GM19395 (cell line): ENCODE measurements around the gene ADGRG6.

Source experiments
- ATAC-seq: cut with Tn5 transposase; IDR thresholded peaks from one replicate; pipeline ENCODE4 v1.9.1; 2021; ENCODE audit warnings: mild to moderate bottlenecking, moderate library complexity; ENCODE audit not compliant: unreplicated experiment

ADGRG6 gene

DNA sequence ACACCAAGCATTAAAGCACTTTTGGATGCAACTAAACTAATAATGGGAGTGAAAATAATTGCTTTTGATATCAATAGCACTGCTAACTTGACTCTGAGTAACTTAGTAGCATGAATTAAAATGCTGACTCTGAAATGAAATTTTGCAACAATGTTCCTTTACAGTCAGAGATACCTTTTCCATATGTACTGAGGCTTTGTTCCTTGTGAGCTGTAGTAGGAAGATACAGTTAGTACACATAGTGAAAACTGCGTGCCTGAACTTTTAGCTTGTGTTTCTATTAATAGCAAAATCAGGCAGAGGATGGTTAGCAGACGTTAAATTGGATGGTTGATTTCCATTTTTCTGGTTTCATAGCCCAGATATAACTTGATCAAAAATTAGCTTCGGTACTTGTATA is 18.6 kb downstream of the ADGRG6 start:
- no peak for ATAC-seq

DNA sequence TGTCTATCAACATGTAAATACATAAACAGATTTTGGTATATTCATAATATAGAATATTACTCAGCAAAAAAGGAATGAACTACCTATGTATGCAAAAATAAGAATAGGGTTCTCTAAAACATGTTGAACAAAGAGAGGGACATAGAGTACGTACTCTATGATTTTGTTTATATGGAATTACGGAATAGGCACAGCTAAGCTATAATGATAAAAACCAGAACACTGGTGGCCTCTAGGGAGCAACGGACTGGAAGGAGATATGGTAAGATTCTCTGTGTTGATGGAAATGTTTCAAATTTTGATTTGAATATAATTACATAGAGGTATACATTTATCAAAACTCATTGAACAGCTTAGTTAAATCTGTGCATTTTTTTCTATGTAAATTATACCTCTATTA is 19.6 kb downstream of the ADGRG6 start:
- ATAC-seq, result no peak

DNA sequence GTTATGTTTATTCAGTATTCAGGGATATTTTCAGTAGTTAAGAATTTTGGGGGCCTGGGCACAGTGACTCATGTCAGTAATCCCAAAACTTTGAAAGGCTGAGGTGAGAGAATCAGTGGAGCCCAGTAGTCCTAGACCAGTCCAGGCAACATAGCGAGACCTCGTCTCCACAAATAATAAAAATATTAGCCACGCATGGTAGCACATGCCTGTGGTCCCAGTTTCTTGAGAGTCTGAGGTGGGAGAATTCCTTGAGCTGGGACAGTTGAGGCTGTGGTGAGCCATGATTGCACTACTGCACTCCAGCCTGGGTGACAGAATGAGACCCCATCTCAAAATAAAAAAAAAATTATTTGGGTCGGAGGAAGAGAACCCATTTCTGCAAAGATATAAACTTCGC is 20.3 kb downstream of the ADGRG6 start:
- ATAC-seq, result no peak

DNA sequence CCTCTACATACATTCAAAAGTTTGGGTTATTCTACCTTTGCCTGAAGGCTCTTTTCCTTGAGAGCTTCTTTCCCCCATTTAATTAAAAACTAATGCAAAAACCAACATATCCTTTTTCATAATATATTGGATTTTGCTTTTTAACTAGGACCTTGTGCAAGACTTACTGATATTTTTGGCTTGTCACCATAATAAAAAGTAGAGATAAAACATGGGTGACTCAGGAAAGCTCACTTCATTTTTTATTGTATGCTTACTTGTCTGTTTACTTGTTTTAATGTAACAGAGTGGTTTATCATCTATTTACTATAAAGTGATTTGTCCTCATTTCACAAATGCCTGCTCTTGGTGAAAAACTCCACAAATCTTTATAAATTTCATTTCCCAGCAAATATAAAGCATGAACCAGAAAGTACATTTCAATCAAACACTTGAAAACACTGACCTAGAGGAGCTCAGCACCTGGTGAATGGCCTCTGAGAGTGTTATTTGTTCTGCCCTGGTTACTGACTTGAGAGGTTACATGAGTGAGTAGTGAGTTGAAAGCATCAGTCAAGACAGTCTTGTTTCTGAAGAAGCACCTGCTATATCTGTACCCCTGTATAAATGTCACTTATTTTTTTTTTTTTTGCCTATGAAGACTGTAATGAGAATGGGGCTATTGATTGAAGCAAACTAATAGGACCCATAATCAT is 20.8 kb downstream of the ADGRG6 start:
- ATAC-seq, result no peak

DNA sequence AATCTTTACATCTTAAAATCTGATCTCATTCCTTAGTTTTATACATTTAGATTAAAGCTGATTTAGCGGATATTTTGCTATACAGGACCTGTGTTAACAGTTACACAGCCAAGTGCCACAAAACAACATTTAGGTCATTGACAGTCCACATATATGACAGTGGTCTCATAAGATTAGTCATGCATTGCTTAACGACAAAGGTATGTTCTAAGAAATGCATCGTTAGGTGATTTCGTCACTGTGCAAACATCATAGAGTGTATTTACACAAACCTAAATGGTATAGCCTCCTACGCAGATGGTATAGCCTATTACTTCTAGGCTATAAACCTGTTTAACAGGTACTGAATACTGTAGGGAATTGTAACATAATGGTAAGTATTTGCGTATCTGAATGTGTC is 21.6 kb downstream of the ADGRG6 start:
- ATAC-seq, result no peak

DNA sequence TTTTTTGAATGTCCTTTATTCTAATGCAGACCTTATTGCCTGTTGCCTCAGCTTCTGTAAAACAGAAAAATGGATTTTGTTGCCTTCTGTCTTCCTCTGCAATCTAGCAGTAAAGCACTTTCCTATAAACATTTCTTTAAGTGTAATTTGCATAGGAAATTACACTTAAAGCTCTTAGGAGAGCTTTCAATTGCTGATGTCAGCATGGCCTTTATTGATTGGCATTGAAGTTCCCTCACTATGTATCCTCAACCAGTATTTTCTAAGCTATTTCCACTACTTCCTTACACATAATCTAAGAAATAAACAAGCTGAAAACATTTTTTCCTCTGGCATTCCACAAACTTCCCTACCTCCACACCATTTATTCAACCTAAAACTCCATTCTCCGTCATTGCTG is 22.3 kb downstream of the ADGRG6 start:
- no peak for ATAC-seq

DNA sequence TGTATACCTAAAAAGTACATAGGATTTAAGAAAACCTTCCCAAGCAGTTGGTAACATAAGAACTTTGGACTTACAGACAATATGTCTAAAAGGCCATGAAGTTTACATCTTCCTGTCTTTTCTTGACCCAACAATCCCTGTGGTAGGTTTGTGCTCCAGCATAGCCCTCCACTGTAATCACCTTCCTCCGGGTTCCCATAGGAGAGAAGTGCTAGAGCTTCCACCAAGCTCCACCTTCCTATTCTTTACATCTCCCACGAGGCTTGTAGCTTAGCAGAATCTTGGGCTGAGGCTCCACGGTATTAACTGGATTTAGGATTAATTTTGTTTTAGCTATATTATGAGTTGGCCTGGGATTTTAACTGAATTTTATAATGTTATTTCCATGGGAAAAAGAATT is 23.3 kb downstream of the ADGRG6 start:
- no peak for ATAC-seq

DNA sequence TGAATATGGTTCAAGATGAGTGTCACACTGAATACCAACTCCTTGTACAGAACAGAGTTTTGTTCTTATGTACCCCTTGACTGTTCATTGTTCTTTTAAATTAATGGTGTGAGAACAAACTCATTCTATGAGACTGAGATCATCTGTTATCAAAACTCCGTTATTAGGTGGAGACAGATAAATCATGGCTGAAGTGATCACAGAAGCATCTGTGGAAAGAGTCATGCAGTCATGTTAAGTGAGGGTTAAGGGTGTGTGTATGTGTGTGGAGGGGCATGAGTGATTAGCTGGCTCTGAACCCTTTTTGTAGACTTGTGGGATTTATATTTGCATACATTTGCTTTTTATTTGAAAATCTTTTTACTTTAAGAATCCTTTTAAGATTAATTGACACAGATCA is 24.7 kb downstream of the ADGRG6 start:
- no peak for ATAC-seq

DNA sequence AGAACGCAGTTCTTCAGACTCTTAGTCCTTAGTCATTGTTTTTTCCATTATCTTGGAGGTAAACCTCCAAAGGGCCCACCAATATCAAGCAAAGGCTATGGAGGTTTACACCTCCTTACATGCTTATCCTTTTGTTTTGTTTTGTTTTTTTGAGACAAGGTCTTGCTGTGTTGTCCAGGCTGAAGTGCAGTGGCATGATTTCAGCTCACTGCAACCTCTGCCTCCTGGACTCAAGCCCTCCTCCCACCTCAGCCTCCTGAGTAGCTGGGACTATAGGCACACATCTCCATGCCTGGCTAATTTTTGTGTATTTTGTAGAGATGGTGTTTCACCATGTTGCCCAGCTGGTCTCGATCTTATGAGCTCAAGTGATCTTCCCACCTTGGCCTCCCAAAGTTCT is 26.3 kb downstream of the ADGRG6 start:
- ATAC-seq, result no peak

DNA sequence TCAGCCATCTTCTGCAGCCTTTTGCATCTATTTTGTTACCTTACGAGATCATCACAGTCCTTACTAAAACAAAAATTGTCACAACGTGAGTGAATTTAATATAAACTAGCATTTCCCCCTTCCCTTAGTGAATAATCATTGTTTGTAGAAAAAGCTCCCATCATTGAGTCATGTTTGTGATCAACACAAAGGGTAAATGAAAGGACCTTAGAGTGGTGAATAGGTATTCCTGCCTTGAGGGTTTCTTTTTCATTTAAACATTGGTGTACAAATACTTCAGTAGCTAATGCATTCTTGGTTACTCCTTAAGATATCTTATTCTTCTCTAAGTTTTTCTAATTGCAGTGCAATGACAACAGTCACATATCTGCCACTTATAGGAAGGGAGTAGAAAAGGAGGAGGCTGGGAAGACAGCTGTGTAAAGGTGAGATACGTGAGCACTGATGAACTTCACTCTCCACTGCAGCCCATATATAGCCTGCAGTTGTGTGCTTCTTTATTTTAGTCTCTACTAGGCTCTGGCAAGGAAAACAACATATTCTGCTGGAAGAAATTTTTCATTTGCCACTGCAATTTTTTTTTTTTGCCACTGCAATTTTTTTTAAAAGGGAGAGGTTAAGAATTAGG is 27.8 kb downstream of the ADGRG6 start:
- no peak for ATAC-seq

DNA sequence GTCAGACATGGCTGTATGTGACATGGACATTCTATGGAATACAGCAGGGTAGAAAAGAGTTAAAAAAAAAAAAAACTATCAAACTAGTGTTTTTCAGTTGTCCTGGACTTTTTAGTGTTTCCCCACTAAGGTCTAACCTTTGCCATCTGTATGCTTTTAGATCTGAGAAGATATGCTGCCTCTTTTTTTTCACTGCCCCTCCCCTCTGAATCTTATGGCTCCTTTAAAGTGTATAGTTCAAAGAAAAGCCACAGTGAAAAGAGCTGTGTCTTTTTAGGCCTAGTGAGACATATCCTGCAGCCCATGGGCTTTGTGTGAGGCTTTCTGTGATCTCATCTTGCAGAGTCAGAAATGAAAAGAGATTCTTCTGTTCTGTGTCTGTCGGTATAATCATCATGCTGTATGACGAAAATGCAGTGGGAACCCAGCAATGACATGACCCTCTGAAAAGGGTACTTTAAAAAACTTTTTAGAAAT is 29.3 kb downstream of the ADGRG6 start:
- ATAC-seq, result no peak

DNA sequence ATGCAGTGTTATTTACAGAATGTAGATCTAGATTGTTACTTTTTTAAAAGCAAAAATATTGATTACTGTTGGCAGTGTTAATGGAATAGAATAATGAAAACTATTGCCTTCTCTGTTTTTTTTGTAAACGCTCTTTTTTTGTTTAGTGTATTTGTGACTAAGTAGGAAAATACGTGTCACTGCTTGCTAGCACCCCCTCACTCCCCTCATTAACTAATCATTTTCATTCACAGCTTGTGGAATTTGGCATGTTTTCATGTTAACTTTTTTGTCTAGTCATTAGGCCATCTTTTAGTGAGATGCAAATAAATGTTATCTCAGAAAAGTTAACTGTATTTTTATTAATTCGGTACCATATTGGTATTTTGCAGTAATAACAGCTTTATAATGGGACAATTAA is 29.8 kb downstream of the ADGRG6 start:
- no peak for ATAC-seq

DNA sequence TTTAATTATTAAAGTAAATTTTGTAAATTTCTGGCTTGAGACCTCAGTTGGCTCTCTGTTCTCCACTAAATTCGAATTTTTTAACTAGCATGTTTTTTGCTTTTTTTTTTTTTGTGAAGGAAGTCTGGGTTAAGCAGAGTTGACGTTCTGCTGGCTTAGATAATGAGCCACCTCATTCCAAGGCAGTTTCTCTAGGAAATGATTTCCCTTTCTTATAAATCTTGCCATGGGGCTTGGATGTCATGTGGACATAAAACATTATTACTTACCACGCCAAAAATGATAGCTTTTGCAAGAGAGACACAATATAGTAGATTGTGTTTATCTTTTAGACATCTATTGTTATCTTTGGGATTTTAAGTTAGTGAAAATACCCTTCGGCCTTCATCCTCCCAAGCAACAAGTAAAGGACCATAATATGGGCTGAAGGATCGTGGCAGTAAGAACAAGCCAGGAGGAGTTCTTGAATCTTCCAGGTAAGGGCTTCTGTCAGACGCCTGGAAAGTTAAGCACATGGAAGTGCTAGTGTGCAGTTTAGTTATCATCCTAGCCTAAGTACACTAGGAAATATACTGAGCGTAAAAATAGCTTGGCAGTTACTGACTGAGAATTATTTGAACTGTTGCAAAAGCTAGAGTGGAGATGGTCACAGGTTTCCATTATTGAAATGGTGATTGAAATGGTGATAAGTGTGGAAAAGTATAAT is 30.7 kb downstream of the ADGRG6 start:
- ATAC-seq, result no peak

DNA sequence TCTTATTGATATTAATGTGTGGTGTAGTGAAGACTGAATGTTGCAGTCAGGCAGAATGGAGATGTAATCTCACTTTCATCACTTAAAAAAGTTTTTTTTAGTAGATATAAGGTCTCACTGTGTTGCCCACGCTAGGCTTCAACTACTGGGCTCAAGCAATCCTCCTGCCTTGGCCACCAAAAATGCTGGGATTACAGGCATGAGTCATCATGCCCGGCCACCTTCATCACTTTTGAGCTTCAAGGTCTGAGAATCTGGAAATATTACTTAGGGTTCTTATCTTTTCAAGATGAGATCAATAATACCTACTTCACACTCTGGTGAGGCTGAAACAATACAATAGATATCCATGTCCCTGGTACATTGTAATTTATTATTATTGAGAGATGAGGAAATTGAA is 31.6 kb downstream of the ADGRG6 start:
- ATAC-seq, result no peak

DNA sequence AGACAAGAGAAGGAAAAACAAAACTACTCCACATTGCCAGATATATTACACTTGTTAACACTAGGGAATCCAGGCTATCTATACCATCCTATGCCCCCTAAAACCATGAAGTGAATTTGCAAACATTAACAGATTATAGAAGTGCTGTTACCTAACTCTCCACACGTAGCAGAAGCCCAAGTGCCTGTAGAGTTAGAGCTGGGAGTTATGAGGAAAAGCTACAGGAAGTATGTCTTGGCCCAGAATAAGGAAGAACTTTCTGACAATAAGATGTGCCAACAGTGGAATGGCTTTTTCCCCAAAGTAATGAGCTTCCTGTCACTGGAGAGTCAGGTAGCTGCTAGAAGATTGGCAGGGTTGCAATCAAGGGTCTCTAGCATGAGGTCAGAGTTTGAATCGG is 32.5 kb downstream of the ADGRG6 start:
- no peak for ATAC-seq

DNA sequence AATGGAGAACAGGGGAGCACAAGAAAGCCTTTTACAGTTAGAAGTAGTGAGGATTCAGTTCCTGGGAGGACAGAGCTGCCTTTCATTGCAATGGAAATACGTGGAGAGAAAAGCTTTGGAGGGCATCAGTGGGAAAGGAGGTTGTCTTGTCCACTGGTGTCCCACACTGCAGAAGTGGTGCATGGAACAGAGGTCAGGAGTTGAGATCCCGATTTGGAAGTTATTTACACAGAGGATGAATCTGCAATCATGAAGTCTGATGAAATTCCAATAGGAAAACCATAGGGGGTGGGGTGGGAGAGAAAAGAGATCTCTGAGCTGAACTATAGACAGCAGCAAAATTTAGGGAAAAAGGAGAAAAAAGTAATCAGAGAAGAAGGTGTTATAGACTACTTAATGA is 33.6 kb downstream of the ADGRG6 start:
- ATAC-seq, result no peak

DNA sequence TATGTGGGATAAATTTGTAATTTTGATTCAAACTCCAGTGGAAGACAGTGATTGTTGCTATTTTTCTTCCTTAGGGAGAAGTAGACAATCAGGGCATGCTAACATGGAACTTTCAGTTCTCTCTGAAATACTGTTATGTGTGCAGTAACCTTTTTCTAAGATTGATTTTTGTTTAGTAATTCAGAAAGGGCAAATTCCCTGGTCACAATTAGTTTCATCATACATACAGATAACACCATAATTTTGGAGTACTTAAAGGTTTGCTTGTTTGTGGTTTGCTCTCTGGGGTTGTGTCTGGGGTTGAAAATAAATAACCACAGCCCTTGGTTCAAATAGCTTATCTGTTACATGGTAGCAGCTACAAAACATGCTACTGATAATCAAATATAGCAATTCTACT is 34.4 kb downstream of the ADGRG6 start:
- ATAC-seq, result no peak

DNA sequence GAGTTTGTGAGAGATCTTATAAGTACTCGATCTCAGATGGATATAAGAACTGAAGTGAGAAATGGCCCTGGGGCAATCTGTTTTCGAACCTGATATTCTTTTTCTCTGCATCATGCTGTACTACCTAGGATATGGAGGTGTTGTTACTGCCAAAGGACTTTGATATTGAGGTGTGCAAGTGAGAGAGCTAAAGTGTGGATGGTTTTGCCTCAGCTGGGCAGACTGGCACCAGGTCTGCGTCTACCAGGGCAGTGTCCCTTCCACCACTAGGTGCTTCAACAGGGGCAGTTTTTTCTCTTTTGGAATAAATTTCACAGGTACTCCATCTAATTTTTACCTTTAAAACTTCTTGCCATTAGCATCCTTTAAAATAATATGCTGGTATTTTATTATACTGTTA is 35.0 kb downstream of the ADGRG6 start:
- ATAC-seq, result no peak

DNA sequence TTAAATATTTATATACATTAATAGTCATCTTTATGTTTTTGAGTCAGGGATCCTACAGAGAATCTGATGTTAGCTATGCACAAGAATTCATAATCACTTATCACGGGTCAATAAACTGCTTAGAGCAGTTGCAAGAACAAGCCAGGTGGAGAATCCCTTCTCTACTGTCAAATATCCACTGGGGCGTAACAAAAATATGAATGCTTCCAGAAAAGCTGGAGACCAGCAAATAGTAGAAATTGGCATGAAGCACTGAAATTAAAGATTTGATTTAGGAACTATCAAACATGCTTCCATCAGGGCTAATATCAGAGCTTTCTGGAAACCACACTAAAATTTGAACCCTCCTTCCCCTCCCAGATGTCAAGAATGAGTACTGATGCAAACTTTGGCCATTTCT is 37.3 kb downstream of the ADGRG6 start:
- no peak for ATAC-seq

DNA sequence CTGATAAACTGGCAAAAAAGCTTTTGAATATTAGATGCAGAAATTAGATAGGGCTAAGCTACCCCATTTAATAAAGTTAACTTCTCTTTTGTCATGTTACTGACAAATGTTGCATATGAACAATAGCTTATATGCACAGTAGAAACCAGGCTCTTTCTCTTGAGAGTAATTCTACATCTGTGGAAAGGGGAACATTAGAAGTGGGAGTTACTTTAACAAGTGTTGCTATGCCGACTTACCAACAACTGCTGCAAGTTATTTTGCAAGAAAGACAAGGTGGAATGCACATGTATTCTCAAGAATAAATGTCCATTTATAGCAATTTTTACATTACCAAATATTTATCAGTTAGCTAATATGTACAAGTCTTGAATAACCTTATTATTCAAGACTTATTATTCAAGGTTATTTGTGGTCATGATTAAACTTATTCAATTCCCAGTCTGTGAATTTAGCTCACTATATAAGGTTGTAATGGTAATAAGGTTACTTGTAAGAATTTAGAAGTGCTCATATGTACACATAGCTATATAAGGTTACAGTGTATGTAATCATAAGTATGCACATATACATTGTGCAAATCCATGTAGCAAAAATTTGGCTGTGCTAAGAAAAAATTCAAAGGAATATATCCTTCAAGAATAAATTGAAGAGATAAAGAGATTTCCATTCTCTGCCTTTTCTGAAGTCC is 38.3 kb downstream of the ADGRG6 start:
- ATAC-seq, result no peak

DNA sequence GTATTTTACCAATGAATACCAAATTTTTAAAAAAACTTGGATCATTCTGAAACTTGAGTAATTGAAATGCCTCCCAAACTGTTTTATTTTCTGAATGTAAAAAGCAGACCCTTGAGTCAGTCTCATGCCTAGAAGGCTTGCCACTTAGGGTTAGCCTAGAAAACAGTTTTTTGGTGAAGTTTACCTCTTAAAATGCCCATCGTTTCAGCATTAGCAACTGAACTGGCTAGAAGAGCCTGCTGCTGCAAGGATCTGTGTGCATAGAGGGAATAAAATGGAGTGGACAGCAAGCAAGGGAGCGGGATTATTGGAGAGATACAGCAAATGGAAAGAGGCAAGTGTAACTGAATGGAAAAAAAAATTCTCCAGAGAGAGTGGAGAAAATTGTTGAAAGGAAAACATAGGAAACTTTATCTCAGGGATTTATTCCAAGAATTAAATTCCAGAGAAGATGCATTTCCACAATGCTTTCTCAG is 40.1 kb downstream of the ADGRG6 start:
- no peak for ATAC-seq

DNA sequence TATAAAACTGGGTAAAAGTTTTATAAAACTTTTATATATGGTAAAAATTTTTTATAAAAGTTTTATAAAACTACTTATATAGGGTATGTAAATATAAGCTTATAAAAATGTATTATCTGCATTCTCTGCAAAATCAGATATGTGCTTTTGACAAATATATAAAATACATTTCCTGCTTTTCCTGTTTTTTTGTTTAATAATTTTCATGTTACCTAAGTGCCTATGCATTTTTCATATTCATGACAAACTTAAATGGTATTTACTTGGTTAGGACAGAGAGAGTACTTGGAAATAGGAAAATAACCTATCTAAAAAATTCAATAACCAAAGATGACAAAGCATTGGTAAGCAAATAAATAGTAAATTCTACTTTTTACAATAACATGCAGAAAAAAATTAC is 41.2 kb downstream of the ADGRG6 start:
- no peak for ATAC-seq
